Peyer's patch (tissue), 4 donors: Measurements from ENCODE around the gene MRPS35.

Source experiments
- CTCF ChIP-seq, 6 experiments: fragments of 450-650 bp in 4 of 6; fragments of 200-600 bp in 2 of 6; sonication (generic) in 1 of 6; IDR thresholded peaks; one replicate each; pipeline ENCODE4 v1.5.1; 2017 to 2019; ENCODE audit warnings: antibody characterized with exemption in 6 of 6, mild to moderate bottlenecking in 3 of 6, moderate library complexity in 1 of 6
- POLR2A ChIP-seq, 2 donors: fragments of 450-650 bp; IDR thresholded peaks; one replicate each; pipeline ENCODE4 v1.5.1; 2017; ENCODE audit warnings: antibody characterized with exemption in 2 of 2, mild to moderate bottlenecking in 2 of 2, moderate library complexity in 2 of 2

GRCh38 chr12:27790179-27790578, 79.5 kb downstream of the MRPS35 start:
- TF ChIP-seq POLR2A (IDR thresholded peaks at IDR 0.05), result no peak
- TF ChIP-seq CTCF (IDR thresholded peaks at IDR 0.05), result no peak
